ENCODE measurements around the gene TBL1X.

GRCh38 chrX:9503261-9503660, 38.4 kb downstream of the TBL1X start:
- TF ChIP-seq CTCF (IDR thresholded peaks at IDR 0.05) (no peak), POLR2A (IDR thresholded peaks at IDR 0.05; ENCODE audit: low read depth) (no peak)

Measured in esophagus muscularis mucosa (tissue), 3 donors.